ENCODE results near the gene THRB.

THRB gene

DNA sequence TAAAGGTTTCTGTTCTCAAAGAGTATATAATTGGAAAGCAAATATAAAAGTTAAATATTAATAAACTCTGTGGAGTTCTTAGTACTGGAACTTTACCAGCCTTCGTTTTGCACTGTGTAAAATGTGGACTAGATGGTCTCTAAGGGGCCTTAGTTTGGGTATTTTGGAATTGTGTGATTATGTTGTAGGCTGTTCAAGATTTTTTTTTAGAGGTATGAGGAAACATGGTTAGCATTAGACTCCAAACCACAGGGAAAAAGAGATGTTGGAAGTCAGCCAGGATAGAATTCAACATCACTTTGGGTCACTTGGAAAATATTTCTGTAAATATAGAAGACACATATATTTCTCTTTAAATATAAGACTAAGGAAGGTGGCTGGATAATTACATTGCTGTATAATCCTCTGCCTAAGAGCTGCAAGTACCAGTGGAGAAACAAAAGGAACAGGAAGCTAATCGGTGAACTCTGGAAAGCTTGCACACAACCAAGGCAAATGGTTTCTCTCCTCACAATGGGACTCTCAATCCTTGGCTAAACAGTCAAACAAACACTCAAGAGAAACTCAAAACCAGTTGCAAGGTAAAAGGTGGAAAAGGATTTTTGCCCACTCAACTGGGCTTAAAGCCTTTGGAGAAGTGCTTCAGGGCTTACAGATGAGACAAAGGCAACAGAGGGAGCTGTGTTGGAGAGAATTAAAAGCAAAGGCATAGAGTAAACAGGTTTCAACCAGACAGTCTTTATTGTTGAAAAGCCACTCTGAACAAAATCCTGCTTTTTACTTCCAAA is 407.8 kb downstream of the THRB start:
- DNase-seq (ENCODE audit: insufficient read length, low spot score) (no peak), FAIRE-seq (no peak)
- no peak for TF ChIP-seq POLR2AphosphoS5 (IDR thresholded peaks at IDR 0.05; ENCODE audit: low read depth, low read length)
- no peak for TF ChIP-seq SPI1 (IDR thresholded peaks at IDR 0.05; ENCODE audit: low read depth, low read length)
- no peak for TF ChIP-seq TAF1 (IDR thresholded peaks at IDR 0.05; ENCODE audit: low read depth, low read length)
- no peak for TF ChIP-seq POLR2A (IDR thresholded peaks at IDR 0.05; ENCODE audit: low read depth, low read length)
- TF ChIP-seq POU2F2 (IDR thresholded peaks at IDR 0.05; ENCODE audit: low read depth, low read length), result no peak
- TF ChIP-seq PAX5 (IDR thresholded peaks at IDR 0.05; ENCODE audit: insufficient read depth, low read length, severe bottlenecking), result no peak

DNA sequence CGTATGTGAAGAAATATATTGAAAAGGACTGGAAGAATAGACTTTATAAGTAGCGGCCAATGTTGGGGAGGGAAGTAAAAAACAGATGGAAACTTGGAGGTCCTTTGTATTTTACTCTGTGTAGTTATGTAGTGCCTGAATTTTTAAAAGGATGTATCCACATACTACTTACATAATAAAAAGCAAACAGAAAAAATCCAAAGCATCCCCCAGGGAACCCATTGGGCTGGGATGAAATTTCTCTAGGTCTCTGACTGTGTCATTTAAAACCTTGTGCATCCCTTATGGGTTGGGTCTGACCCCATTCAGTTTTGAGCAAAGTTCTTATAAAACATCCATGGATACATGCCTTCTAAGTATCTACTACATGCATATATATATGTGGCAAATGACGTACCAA is 408.4 kb downstream of the THRB start:
- DNase-seq (ENCODE audit: insufficient read length, low spot score), result no peak
- no peak for FAIRE-seq
- no peak for TF ChIP-seq POU2F2 (IDR thresholded peaks at IDR 0.05; ENCODE audit: low read depth, low read length)
- TF ChIP-seq PAX5 (IDR thresholded peaks at IDR 0.05; ENCODE audit: insufficient read depth, low read length, severe bottlenecking), result no peak
- TF ChIP-seq POLR2AphosphoS5 (IDR thresholded peaks at IDR 0.05; ENCODE audit: low read depth, low read length), result no peak
- TF ChIP-seq POLR2A (IDR thresholded peaks at IDR 0.05; ENCODE audit: low read depth, low read length), result no peak
- no peak for TF ChIP-seq SPI1 (IDR thresholded peaks at IDR 0.05; ENCODE audit: low read depth, low read length)
- no peak for TF ChIP-seq TAF1 (IDR thresholded peaks at IDR 0.05; ENCODE audit: low read depth, low read length)

- no peak for TF ChIP-seq TAF1 (IDR thresholded peaks at IDR 0.05; ENCODE audit: low read depth, low read length)
- no peak for TF ChIP-seq PAX5 (IDR thresholded peaks at IDR 0.05; ENCODE audit: insufficient read depth, low read length, severe bottlenecking)
- TF ChIP-seq POU2F2 (IDR thresholded peaks at IDR 0.05; ENCODE audit: low read depth, low read length), result no peak
- no peak for TF ChIP-seq POLR2A (IDR thresholded peaks at IDR 0.05; ENCODE audit: low read depth, low read length)
- no peak for TF ChIP-seq POLR2AphosphoS5 (IDR thresholded peaks at IDR 0.05; ENCODE audit: low read depth, low read length)
- no peak for TF ChIP-seq SPI1 (IDR thresholded peaks at IDR 0.05; ENCODE audit: low read depth, low read length)
- FAIRE-seq, result no peak
- DNase-seq (ENCODE audit: insufficient read length, low spot score), result no peak
These were observed 422.5 kb downstream of the THRB start for GRCh38 chr3:24072193-24072592.

- no peak for FAIRE-seq
- no peak for DNase-seq (ENCODE audit: insufficient read length, low spot score)
These were observed 425.6 kb downstream of the THRB start for GRCh38 chr3:24069045-24069444.

DNA sequence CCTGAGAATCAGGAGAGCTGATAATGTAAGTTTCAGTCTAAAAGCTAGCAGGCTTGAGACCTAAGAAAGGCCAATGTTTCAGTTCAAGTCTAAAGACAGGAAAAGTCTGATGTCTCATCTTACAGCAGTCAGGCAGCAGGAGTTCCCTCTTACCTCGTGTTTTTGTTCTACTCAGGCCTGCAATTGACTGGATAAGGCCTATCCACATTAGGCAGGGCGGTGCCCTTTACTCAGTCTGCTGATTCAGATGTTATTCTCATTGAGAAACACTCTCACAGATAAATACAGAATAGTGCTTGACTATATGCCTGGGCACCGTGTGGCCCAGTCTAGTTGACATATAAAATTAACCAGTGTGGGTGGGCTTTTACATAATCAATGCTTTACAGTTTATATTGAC is 427.2 kb downstream of the THRB start:
- FAIRE-seq, result no peak
- no peak for TF ChIP-seq POLR2A (IDR thresholded peaks at IDR 0.05; ENCODE audit: low read depth, low read length)
- TF ChIP-seq PAX5 (IDR thresholded peaks at IDR 0.05; ENCODE audit: insufficient read depth, low read length, severe bottlenecking), result no peak
- TF ChIP-seq POU2F2 (IDR thresholded peaks at IDR 0.05; ENCODE audit: low read depth, low read length), result no peak
- TF ChIP-seq SPI1 (IDR thresholded peaks at IDR 0.05; ENCODE audit: low read depth, low read length), result no peak
- TF ChIP-seq POLR2AphosphoS5 (IDR thresholded peaks at IDR 0.05; ENCODE audit: low read depth, low read length), result no peak
- no peak for TF ChIP-seq TAF1 (IDR thresholded peaks at IDR 0.05; ENCODE audit: low read depth, low read length)
- no peak for DNase-seq (ENCODE audit: insufficient read length, low spot score)

More at GRCh38 chr3:24069045-24069444, 425.6 kb downstream of the THRB start:
- no peak for TF ChIP-seq POLR2AphosphoS5 (IDR thresholded peaks at IDR 0.05; ENCODE audit: low read depth, low read length)
- TF ChIP-seq POU2F2 (IDR thresholded peaks at IDR 0.05; ENCODE audit: low read depth, low read length), result no peak
- TF ChIP-seq SPI1 (IDR thresholded peaks at IDR 0.05; ENCODE audit: low read depth, low read length), result no peak
- TF ChIP-seq POLR2A (IDR thresholded peaks at IDR 0.05; ENCODE audit: low read depth, low read length), result no peak
- no peak for TF ChIP-seq PAX5 (IDR thresholded peaks at IDR 0.05; ENCODE audit: insufficient read depth, low read length, severe bottlenecking)
- no peak for TF ChIP-seq TAF1 (IDR thresholded peaks at IDR 0.05; ENCODE audit: low read depth, low read length)
